Large intestine (tissue), 3 donors: ENCODE measurements around the gene HSD17B12. TPM values are rescaled to one million over a fixed set of nuclear protein-coding genes. Genes with fewer than 3 reads are reported as not detected.
A peak's percentile ranks its signal among the peaks of the same experiment; 100 is the strongest.

Experiments used
- DNase-seq, 2 donors: peaks; one replicate each; pipeline versions ENCODE4 v3.0.0 to v3.0.0-alpha.2; 2013
- H3K27ac ChIP-seq: one replicate; pipeline ENCODE4 v1.5.1; 2013; ENCODE audit warnings: low read length
- H3K27me3 ChIP-seq: 2 replicates; pipeline ENCODE4 v1.6.1; 2013; ENCODE audit warnings: low read length; ENCODE audit not compliant: control insufficient read depth, insufficient read depth
- H3K36me3 ChIP-seq: 2 replicates; pipeline ENCODE4 v1.6.1; 2013; ENCODE audit warnings: low read length; ENCODE audit not compliant: control insufficient read depth, insufficient read depth
- H3K4me1 ChIP-seq: one replicate; pipeline ENCODE4 v1.6.1; 2013; ENCODE audit warnings: low read length; ENCODE audit not compliant: control insufficient read depth, insufficient read depth
- H3K4me3 ChIP-seq: one replicate; pipeline ENCODE4 v1.5.1; 2013; ENCODE audit warnings: low read length
- H3K9me3 ChIP-seq: one replicate; pipeline ENCODE4 v1.6.1; 2013; ENCODE audit warnings: mild to moderate bottlenecking, low read depth, low read length, moderate library complexity; ENCODE audit not compliant: control insufficient read depth
- WGBS: methylation state at CpG from one replicate; pipeline ENCODE4 v1.1.5; 2013; ENCODE audit warnings: low lambda C conversion rate; ENCODE audit not compliant: insufficient coverage; 5-methylcytosine and 5-hydroxymethylcytosine counted together
- polyA plus RNA-seq: library from polyadenylated mRNA; unstranded; fragments of 120-200 nt; gene quantifications from one replicate; pipeline ENCODE4 v1.2.1, GENCODE V29; 2013

HSD17B12 gene
- polyA plus RNA-seq, 1 donor = 84.4 TPM

DNA sequence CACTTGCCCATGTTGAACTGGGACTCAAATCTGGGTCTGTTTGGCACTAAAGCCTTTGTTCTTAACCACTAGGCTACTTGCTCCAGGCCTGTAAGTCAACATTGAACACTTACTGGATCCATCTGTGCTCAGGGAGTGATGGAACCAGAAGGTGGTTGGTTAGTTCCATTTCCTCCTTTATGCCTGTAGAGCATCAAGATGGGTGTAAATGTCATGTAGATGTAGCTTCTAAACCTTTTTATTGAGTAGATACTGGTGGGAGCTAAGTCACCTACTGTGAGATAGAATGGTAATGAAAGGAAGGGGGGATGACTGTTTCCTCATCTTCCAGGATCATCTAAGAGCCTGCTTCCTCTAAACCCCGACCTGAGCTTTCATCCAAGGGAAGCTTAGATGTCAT is 161.5 kb downstream of the HSD17B12 start:
- H3K4me3 ChIP-seq = no peak overlapping the region
- no peaks in the 10 kb centered on the region for H3K4me1 ChIP-seq
- no CpG with 5 or more reads among the region's 1 CpG for WGBS
- no peak overlapping the region for H3K27ac ChIP-seq
- no peaks in the 10 kb centered on the region for H3K27me3 ChIP-seq
- no peaks in the 10 kb centered on the region for H3K9me3 ChIP-seq
- no peak for DNase-seq
- peaks cover 10% of the 10 kb centered on the region for H3K36me3 ChIP-seq

DNA sequence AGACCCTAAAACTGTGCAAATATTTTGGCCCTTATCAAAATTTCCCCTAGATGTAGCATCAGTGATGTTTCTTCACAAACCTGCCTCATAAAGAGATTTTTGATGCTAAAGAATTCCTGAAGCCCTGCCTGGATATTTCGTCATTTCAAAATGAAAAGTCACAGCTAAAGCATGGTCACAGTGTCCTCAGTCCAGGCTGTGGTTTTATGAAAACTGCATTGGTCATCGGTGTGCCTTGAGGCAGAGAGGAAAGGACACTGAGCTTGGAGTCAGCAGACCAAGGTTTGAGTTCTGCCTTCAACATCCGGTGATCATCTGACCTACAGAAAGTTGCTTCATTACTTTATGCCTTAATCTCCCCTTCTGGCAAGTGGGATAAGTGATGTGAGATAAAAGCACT is 165.3 kb downstream of the HSD17B12 start:
- Histone ChIP-seq H3K27me3 (no peaks in the 10 kb centered on the region), H3K27ac (no peak overlapping the region), H3K9me3 (no peaks in the 10 kb centered on the region), H3K4me1 (no peaks in the 10 kb centered on the region), H3K36me3 (peaks cover 9% of the 10 kb centered on the region), H3K4me3 (no peak overlapping the region)
- DNase-seq = no peak
- no CpG with 5 or more reads among the region's 3 CpGs for WGBS

DNA sequence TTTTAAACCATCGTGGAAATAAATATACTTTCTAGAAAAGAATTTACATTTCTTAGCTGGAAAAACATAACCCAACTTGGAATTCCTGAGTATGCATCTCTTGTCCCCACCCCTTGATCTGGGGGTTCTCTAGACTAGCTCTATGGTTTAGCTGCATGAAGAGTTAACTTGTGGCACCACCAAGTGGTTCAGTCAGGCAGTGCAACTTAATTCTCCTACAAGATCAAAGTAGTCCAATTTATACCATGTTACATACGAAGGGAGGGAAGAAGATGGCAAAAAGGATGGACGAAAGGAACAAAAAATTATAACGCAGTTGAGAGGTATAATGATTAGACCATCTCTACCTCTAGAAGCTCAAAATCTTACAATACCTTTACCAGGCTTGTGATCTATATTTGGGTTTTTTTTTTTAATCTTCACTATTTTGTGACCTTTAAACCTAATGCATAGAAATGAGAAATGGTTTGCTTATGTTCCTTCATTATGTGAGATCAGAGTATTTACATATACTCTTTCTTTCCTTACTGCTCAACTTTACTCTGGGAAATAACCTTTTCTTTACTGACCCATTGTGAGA is 171.6 kb downstream of the HSD17B12 start:
- Histone ChIP-seq H3K27ac (no peak overlapping the region), H3K9me3 (no peaks in the 10 kb centered on the region), H3K4me1 (no peaks in the 10 kb centered on the region), H3K27me3 (no peaks in the 10 kb centered on the region), H3K4me3 (no peak overlapping the region), H3K36me3 (peaks cover 10% of the 10 kb centered on the region)
- no CpG with 5 or more reads among the region's 4 CpGs for WGBS
- peak; percentile 28 to 43 for DNase-seq

DNA sequence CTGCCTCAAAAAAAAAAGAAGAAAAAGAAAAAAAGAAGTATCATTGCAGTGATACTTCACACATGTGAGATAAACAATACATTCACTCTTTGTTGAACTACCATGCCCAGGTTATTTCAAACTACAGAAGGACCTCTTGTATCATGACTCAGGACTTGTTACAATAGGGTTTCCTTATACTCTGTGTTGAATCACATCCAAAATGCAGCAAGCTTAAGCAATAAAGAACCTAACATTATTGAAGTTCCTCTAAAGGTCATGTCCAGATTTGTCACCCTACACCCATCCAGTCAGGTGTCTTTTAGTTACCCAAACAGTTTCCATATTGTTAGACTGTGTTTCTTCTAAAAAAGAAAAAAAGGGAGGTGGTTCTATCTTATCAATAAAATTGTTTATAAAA is 173.2 kb downstream of the HSD17B12 start:
- peaks cover 7% of the 10 kb centered on the region for H3K36me3 ChIP-seq
- no peak overlapping the region for H3K27ac ChIP-seq
- no peaks in the 10 kb centered on the region for H3K27me3 ChIP-seq
- H3K9me3 ChIP-seq = no peaks in the 10 kb centered on the region
- H3K4me1 ChIP-seq = no peaks in the 10 kb centered on the region
- DNase-seq = no peak
- no peak overlapping the region for H3K4me3 ChIP-seq

GRCh38 chr11:43856993-43857392 is 176.5 kb downstream of the HSD17B12 start:
- H3K27ac ChIP-seq = no peak overlapping the region
- peaks cover 7% of the 10 kb centered on the region for H3K36me3 ChIP-seq
- H3K4me3 ChIP-seq = no peak overlapping the region
- WGBS = 100% methylated on average over 1 of the region's 3 CpGs
- H3K4me1 ChIP-seq = no peaks in the 10 kb centered on the region
- no peaks in the 10 kb centered on the region for H3K27me3 ChIP-seq
- no peak for DNase-seq
- no peaks in the 10 kb centered on the region for H3K9me3 ChIP-seq

- no peaks in the 10 kb centered on the region for H3K9me3 ChIP-seq
- no peaks in the 10 kb centered on the region for H3K27me3 ChIP-seq
- no peaks in the 10 kb centered on the region for H3K4me1 ChIP-seq
- 89% methylated on average over 2 of the region's 2 CpGs for WGBS
- no peak overlapping the region for H3K27ac ChIP-seq
- H3K4me3 ChIP-seq = no peak overlapping the region
- H3K36me3 ChIP-seq = no peaks in the 10 kb centered on the region
- no peak for DNase-seq
Measured at GRCh38 chr11:43861141-43861540, 180.6 kb downstream of the HSD17B12 start.

- Histone ChIP-seq H3K9me3 (no peaks in the 10 kb centered on the region), H3K27me3 (peaks cover 12% of the 10 kb centered on the region), H3K27ac (no peak overlapping the region), H3K4me1 (peaks cover 4% of the 10 kb centered on the region), H3K36me3 (no peaks in the 10 kb centered on the region), H3K4me3 (no peak overlapping the region)
- no peak for DNase-seq
- WGBS = no CpG with 5 or more reads among the region's 2 CpGs
Measured at GRCh38 chr11:43866520-43866919, 186.0 kb downstream of the HSD17B12 start.

GRCh38 chr11:43866969-43867368 is 186.4 kb downstream of the HSD17B12 start:
- Histone ChIP-seq H3K4me1 (peaks cover 4% of the 10 kb centered on the region), H3K9me3 (no peaks in the 10 kb centered on the region), H3K27ac (no peak overlapping the region), H3K4me3 (no peak overlapping the region), H3K36me3 (no peaks in the 10 kb centered on the region), H3K27me3 (peaks cover 15% of the 10 kb centered on the region)
- no peak for DNase-seq

- no peak overlapping the region for H3K27ac ChIP-seq
- no peaks in the 10 kb centered on the region for H3K36me3 ChIP-seq
- WGBS = 20% methylated on average over 1 of the region's 5 CpGs
- H3K4me1 ChIP-seq = peaks cover 4% of the 10 kb centered on the region
- peak; percentile 80 to 91 for DNase-seq
- no peaks in the 10 kb centered on the region for H3K9me3 ChIP-seq
- no peak overlapping the region for H3K4me3 ChIP-seq
- H3K27me3 ChIP-seq = peaks cover 33% of the 10 kb centered on the region
Measured at GRCh38 chr11:43868852-43869567, 188.5 kb downstream of the HSD17B12 start.

- Histone ChIP-seq H3K4me1 (peaks cover 4% of the 10 kb centered on the region), H3K27me3 (peaks cover 43% of the 10 kb centered on the region), H3K36me3 (no peaks in the 10 kb centered on the region), H3K27ac (no peak overlapping the region), H3K4me3 (no peak overlapping the region), H3K9me3 (no peaks in the 10 kb centered on the region)
- no CpG with 5 or more reads among the region's 2 CpGs for WGBS
- DNase-seq = no peak
Measured at GRCh38 chr11:43871051-43871450, 190.5 kb downstream of the HSD17B12 start.

DNA sequence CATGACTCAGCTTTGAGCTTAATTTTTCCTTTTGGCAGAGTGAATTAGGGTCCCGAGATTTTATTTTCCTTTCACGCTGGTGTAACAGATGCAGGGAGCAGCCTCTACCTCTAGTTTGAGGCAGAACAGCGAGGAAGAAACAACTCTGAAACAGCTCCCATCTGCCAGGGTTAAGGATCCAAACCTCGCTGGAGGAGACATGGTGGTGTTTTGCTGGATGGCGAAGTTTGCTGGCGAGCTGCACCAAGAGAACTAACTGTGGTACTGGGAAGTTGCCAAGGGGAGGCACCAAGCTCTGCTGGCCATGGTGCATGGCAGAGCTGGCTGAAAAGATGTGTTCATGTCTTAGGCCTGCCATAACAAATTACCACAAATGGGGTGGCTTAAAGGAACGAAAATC is 192.5 kb downstream of the HSD17B12 start:
- no peak overlapping the region for H3K27ac ChIP-seq
- peaks cover 44% of the 10 kb centered on the region for H3K27me3 ChIP-seq
- no peaks in the 10 kb centered on the region for H3K9me3 ChIP-seq
- H3K36me3 ChIP-seq = no peaks in the 10 kb centered on the region
- no peak overlapping the region for H3K4me3 ChIP-seq
- peaks cover 4% of the 10 kb centered on the region for H3K4me1 ChIP-seq
- DNase-seq = no peak
- WGBS = no CpG with 5 or more reads among the region's 7 CpGs
